GF-D8 (cell line): Measurements from ENCODE around the gene JPH2.

Experiments used
- DNase-seq: peaks from one replicate; lab custom pipeline; 2025; lab: John Stamatoyannopoulos, UW

Gene JPH2

GRCh38 chr20:44075950-44076232, 111.1 kb downstream of the JPH2 start:
- DNase-seq: no peak

GRCh38 chr20:44075191-44075949, 111.6 kb downstream of the JPH2 start:
- no peak for DNase-seq

GRCh38 chr20:44074252-44075151, 112.5 kb downstream of the JPH2 start:
- DNase-seq: no peak

- no peak for DNase-seq
These were observed 113.3 kb downstream of the JPH2 start for GRCh38 chr20:44073675-44074071.

GRCh38 chr20:44073011-44073674, 113.8 kb downstream of the JPH2 start:
- DNase-seq: no peak

- no peak for DNase-seq
These were observed 114.6 kb downstream of the JPH2 start for GRCh38 chr20:44072384-44072783.

GRCh38 chr20:44071526-44072111, 115.4 kb downstream of the JPH2 start:
- no peak for DNase-seq

- DNase-seq: no peak
These were observed 115.9 kb downstream of the JPH2 start for GRCh38 chr20:44071057-44071456.

GRCh38 chr20:44070139-44070900, 116.7 kb downstream of the JPH2 start:
- DNase-seq: no peak

- DNase-seq: peak; percentile 7
These were observed 117.6 kb downstream of the JPH2 start for GRCh38 chr20:44069203-44070011.

- no peak for DNase-seq
These were observed 118.4 kb downstream of the JPH2 start for GRCh38 chr20:44068316-44069201.

GRCh38 chr20:44067650-44068081, 119.3 kb downstream of the JPH2 start:
- DNase-seq: no peak

- DNase-seq: no peak
These were observed 120.1 kb downstream of the JPH2 start for GRCh38 chr20:44066645-44067606.

GRCh38 chr20:44065401-44066340, 121.3 kb downstream of the JPH2 start:
- no peak for DNase-seq

- no peak for DNase-seq
These were observed 122.2 kb downstream of the JPH2 start for GRCh38 chr20:44064501-44065400.
